GM19351 (cell line): ENCODE measurements around the gene SPRED2.

Experiments used
- ATAC-seq: cut with Tn5 transposase; IDR thresholded peaks from one replicate; pipeline ENCODE4 v1.9.1; 2021; ENCODE audit warnings: mild to moderate bottlenecking, moderate library complexity; ENCODE audit not compliant: unreplicated experiment

Gene SPRED2

DNA sequence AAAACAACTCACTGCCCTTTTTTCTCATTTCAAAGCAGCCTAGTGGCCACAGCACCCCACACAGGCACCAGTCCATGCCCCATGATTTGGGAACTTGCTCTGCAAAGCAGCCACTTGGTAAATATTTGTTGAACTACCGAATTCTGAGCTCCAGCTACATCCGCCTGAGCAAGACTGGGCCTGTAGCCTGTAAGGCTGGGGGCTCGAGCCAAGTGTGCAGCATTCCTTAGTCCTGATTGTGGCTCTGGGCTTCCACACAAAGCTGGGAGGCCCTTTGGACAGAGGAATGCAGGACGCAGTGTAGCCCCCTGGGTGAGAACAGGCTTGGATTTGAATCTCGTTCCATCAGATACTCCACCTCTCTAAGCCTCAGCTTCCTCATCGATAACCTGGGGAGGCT is 116.3 kb downstream of the SPRED2 start:
- ATAC-seq = no peak

DNA sequence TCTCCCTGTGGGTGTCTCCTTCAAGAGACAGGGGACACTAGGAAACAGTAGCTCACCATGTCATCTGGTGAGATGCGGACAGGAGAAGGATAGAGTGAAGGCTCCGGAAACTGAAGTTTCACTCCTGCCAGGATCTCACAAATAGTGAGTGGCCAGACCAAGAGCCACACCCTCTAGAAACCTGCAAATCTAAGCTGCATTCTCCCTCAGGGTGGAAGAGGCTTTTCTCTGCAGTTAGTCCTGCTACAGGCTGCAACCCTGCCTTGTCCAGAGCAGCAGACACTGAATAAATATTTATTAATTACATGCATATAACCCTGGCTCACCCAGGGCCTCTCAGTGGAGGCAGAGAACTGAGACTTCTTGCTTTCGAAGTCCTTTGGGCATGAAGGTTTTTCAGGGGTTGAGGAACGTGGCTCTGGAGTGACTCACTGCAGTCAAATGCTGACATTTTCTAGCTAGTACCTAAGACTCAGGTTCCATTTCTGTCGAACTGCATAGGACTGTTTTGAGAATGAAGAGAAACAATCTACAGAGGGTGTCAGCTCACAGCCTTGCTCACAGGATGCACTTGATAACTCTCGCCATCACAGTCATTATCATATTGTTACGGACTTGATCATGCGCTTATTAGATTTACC is 117.5 kb downstream of the SPRED2 start:
- ATAC-seq = no peak

DNA sequence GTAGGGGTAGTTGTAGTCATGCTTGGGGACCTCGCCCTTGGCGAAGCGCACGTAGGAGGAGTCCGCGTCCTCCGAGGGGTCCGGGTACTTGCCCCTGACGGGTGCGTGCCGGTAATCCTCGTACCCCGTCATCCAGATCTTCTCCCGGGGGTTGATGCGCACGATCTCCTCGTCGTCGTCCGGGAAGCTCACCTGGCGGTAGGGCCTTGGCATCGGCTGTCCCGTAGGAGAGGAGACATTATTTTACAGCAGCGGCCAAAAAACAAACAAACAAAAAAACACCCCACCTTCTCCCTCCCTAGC is 118.5 kb downstream of the SPRED2 start:
- ATAC-seq = no peak

DNA sequence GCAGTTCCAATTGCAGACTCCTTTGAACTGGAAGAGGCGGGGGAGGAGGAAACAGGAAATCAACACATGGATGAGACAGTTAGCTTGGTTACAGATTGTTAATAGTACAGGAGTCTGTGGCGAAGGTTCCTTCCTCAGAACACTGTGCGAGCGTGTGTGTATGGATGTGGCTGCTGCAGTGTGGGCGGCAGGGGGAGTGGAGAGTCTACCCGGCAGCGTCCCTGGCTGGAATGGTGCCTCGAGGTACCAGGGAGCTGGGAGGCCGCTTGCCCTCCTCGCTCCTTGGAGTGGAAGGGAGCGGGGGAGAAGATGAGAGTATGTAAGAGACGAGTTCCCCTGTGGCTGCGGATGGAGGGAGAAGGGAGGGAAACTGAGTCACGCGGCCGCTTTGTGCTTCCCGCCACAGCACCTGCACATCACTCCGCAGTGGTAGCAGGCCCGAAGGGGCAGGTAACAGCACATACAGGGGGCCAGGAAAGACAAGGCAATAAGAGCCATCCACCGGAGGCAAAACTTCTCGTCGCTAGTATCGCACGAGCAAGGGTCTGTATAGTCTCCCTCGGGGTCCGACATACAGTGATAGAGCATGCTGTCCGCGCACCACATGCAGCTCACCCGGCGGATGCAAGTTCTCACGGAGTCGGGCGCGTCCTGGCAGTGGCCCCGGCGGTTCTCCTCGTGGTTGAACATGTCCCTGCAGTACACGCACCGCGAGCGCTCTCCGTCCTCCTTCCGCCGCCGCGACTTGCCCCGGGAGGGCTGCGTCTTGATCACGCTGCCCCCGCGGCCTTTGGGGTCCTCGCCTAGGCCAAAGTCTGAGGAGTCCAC is 119.1 kb downstream of the SPRED2 start:
- ATAC-seq = no peak

DNA sequence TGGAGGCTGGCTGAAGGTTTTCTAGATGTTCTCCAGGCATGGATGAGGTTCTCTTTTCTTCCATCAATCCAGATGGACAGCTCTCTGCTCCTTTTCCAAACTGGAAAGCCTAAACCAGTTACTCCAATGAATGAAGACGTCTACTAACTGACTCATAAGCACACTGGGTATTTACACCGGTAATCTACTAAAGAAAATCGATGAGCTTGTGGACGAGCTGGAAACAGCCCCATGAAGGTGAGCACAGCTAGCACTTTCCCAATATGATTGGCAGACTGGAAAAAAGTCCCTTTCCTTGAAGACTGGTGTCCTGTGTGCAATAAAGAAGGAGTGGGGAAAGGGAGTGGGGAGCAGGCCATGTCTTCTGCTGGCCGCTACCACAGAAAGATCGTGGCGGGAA is 120.8 kb downstream of the SPRED2 start:
- no peak for ATAC-seq

DNA sequence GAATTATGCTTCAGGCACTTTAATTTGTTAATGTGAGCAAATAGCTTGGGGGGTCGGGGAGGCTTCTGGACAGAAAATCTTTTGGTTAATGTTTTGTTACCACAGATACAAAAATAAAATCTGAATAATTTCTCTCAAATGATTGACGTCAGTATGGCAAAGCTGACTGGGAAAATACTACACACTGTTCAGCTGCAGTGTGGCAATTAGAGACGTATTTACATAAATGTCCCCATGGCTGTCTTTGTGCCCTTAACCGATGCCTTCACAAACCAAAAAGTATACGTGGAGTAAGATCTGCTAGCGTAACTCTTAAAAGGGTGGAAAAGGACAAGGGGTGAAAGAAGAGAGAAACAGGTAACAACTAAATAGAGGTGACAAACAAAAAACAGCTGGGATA is 121.3 kb downstream of the SPRED2 start:
- ATAC-seq = no peak

DNA sequence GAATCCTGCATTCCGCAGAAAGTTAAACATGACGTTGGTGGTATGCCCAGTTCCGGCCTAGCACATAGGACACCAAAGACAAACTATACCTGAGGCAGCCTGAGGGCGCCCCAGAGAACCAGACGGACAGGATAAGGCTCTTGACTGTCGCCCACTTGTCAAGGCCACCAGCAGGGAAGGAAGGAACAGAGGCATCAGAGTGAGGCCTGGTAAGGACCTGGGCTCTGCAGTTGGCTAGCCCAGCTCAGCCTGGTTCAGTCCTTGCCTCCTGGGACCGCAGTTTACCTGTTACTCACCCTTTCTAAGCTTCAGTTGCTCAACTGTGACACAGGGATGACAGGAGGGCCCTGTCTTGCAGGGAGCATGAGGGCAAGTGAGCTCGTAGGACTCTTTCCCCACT is 122.7 kb downstream of the SPRED2 start:
- ATAC-seq = no peak

DNA sequence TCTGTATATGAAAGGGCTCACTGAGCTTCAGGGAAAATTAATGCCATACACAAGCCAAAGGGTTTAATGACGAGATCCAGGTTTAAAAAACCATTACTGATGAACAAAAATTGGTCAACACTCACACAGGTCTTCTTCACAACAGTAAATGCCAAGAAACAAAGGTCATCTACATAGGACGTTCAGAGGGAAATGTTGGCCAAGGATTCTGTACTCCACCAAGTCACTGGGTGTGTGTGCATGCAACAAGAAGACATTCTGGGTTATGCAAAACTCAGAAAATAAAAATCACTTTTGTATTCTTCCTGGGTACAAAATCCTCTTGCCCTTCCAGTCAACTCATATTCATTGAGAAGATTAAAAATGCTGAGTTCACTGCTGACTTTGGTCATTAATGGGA is 126.5 kb downstream of the SPRED2 start:
- no peak for ATAC-seq

DNA sequence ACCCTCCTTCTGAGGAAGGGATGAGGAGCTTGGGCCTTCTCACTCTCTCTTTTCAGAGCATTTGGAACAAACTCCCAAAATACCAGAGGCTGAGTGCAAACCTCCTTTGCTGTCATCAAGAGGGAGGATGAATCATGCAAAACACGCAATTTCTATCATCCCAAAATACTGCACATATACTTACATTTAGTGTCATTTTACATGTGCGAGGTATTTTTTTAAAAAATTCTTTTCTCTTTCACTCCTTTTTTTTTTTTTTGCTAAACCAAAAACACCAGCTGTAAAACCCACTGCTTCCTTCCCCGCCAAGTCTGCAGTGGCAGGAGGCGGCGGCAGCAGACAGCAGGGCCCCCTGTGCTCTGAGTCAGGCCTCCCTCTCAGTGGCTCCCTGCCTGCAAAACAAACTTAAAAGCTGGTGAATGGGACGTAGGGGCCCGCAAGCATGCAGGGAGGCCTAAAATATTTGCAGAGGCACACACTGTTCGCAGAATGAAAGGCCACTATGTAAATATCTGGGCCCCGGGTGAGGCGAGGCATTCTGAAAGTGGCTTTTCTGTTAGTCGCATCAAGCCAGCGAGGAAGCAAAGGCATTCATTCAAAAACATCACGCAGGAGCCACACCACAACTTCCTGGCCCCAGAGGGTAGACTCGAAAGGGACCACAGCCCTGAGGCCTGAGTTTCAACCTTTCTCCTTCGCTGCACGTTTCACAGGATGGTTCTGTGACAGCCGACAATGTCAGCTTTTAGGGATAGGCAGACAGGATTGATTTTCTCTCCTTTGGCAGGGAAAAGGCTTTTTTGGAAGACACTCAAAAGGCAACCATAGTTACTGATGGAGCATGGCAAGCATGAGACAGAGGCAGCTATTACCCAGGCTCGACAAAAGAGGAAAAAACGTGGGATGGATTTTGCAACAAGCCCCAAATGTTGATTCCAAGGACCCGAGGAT is 131.4 kb downstream of the SPRED2 start:
- peak; percentile 91 for ATAC-seq

DNA sequence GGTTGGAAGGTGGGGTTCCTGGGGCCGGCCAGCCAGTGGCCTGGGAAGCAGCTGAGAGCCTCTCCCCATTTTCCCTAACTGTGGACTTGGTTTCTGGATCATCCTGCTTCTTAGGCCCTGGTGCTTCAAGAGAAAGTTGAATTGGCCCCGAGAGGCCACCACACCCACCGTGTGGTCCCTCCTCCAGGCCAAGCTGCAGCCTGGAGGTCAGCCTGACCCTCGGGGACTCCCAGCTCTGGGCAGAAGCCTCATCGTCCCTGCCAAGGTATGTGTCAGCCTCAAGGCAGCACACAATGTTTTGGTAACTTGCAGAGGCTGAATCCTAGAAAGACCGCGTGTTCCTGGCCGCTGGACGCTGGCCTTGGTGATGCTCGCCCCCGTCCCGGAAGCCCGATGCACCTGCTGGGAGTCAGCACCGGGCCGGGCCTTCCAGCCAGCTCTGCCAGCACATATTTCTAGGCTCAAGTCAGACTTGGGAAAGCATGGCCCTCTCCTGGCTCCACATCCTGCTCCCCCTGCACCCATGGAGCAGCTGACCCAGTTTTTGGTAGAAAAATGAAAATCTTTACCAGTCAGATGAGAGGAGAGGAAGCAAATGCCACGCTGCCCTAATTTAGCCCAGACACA is 132.2 kb downstream of the SPRED2 start:
- no peak for ATAC-seq

DNA sequence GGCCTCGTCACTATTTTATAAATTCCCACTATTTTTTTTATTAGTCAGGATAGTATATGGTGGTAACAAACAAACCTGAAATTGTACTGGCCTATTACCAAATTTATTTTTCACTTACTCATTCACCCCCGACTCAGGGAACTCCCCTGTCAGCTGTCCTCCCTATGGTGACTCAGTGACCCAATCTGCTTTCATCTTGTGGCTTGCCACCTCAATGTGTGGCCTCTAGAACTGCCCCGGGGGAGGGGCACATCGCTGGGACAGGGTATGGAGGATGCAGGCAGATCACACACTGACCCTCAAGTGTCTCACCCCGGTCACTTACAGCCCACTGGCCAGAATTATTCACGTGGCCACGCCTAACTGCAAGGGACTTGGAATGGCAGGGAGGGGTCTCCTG is 133.2 kb downstream of the SPRED2 start:
- no peak for ATAC-seq

DNA sequence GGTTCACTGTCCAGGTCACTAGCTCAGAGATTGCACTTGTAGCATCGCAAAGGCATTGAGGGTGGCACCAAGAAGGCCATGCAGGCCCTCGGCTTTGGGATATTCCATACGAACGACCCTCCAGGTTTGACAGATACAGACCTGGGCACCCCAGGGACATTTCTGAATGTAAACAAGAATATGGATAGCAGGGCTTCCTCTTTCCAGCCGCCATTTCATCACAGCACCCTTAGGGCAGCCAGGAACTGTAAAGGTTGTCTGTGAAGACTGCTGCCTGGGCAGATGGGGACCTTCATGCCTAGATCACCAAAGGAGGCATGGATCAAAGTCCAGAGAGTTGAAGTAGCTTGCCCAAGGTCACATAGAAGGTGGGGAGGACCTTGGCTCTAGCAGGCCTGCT is 134.3 kb downstream of the SPRED2 start:
- ATAC-seq = no peak

DNA sequence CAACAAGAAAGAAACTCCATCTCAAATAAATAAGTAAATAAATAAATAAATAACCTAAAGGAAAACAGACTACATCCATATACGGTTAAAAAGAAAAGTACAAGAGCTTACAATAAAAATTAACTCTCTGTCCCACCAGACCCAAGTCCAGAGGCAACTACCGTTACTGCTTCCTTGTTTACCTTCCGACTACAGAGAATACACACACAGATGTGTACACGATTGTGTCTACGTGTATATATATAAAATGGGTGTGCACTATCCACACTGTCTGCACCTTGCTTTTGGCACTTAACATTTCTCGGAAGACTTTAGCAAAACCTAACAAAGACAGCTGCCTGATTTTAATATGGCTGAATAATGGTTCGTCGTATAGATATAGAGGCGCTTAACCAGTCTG is 134.9 kb downstream of the SPRED2 start:
- no peak for ATAC-seq

DNA sequence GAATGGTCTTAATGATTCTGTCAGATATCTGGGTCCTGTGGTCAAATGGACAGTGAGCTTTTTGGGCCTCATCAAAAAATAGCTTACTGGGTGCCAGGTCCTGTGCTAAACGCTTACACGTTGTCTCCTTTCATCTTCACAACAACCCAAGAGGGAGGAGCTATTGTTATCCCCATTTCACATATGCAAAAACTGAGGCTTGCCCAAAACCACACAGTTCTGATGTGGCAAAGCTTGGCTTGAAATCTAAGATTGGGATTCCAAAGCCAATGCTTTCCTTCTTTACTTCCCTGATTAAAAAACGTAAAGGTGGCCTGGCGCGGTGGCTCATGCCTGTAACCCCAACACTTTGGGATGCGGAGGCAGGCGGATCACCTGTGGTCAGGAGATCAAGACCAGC is 135.4 kb downstream of the SPRED2 start:
- ATAC-seq = no peak

DNA sequence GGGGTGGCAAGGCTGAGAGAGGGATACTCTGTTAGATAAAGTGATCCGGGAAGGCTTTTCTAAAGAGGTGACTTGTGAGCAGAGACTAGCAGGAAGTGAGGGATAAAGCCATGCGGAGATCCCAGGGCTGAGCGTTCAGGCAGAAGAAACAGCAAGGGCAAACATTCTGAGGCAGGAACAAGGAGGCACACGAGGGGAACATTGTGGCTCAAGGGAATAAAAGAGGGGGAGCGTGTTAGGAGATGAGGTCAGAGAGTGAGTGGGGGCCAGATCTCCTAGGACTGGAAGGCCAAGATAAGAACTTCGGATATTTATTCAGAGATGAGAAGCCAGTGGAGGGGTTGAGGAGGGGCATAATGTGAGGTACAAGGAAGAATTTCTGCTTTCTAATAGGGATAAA is 137.7 kb downstream of the SPRED2 start:
- ATAC-seq = no peak

DNA sequence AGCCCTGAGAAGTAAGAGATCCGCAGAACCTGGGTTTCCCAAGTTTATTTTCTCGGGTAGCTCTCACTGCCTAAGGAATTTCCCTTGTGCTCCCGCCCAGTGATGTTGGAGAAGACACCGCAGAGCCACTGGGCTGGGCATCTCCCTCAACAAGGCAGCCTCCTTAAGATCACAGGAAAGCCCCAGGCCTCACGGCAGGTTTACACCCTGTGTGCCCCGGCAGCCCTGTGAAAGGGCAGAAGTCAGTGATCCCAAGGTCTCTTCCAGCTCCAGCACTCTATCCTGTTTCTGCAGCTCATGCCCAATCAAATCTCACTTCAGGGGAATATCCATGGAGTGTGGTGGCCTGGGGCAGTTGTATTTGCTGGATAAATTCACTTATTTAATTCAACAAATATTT is 138.3 kb downstream of the SPRED2 start:
- no peak for ATAC-seq

DNA sequence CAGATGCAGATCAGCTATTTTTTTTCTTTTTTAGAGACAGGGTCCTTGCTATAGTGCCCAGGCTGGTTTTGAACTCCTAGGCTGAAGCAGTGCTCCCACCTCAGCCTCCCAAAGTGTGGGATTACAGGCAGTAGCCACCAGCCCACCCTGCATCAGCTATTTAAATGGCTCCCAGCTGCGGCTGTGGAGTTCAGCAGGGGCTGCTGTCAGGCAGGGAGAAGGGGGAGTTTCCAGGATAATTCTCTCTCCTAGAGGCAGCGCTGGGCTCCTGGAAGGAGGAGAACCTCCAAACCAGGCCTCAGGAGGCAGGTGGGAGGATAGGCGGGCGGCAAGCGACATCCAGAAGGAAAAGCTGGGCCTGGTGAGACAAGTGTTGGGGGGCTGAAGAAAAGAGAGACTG is 139.0 kb downstream of the SPRED2 start:
- no peak for ATAC-seq

DNA sequence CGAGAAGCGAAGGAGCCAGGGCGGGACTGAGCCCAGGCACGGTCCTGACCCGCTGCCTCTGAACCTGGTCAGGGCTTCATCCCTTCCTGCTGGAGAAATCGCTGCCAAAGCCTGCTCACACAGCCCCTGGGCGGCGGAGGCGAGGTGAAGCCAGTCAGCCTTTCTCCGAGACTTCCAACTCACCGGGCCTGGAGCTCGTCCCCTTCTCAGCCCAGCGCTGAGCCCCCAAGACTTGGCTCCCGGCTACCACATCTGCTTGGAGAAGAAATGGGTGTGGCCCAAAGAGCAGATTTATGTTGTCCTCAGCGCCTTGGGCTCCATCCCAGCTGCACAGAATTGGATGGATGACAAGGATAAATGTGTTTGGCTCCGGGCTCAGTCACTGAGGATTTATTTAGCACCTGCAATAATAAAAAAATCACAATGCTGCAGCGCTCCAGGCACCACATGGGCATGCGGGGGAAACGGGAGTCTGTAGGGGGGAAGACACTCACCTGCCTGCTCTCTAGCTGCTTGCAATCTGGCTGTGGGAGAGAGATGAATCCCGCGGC is 139.9 kb downstream of the SPRED2 start:
- no peak for ATAC-seq

DNA sequence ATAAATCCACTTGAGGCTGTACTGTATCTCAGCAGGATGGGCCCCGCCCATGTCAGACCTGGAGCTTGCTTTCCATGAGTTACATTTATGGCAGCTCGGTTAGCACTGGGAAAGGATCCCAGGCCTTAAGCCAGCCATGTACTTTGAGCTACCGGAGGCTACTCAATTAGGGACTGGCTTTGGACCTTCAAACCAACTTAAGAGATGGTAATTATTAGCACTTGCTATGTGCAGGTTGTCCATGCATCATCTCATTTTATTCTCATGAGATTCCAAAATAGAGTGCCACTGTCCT is 140.3 kb downstream of the SPRED2 start:
- ATAC-seq = no peak

DNA sequence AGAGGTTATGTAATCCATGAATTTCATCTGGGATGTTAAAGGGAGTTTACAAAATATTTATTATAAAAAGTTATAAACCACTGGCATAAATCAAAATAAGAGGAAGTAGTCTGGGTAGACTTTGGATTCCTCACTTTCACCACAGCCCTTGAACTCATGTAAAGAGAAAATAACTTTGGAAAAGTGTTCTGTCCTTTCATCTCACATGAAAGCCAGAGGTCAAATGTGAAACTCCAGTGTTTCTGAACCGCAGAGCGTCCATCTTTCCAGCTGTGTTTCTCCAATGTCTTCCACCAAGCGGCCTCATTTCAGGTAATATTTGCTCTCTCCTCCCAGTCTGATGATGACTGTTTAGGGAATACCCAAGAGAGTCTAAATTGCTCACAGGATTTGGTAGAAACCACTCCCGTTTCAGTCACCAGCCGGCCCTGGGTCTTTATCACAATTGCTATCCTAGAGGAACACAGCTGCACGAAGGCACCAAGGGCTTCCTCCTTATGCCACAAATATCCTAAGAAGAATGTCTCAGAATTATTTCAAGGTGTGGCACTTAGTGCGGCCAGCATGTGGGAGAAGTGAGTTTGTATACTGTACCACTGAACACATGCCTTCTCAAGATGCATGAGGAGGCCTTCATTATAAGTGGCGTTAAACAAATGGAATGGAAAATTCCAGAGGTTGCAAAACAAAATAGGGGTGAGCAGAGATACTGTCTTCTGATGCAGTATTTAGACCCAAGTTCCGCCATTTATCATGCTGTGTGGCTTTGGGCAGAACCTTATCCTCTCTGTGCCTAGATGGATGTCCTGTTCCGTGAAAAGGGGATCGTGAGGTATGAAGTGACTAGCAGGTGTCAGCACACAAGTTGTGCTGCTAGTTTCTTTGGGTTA is 140.9 kb downstream of the SPRED2 start:
- ATAC-seq = no peak
